ENCODE data around the gene IGSF1.

Gene IGSF1

DNA sequence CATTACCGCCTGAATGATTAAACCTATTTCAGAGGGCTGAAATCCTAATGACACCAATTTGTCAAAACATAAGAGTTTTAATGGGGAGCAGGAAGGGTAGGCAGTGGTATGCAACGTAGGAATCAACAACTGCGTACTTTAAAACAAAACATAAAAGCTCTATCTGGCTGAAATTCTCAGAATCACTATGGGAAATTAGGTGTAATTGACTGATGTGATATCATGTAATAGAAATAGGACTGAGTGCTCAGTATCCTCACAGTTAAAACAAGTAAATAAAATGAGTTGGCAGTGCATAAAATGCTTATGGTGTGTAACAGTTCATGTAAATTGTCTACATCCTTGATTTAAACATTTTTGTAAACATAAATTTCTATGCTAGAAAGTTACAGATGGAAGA is 13.6 kb upstream of the IGSF1 start:
- Histone ChIP-seq H3K4me3 (ENCODE audit: low read depth, low read length) (no peak overlapping the region), H3K4me1 (ENCODE audit: control insufficient read depth, insufficient read depth, low read length) (peaks cover 26% of the 10 kb centered on the region), H3K27ac (ENCODE audit: low read depth, low read length) (no peak overlapping the region), H3K9ac (ENCODE audit: low read length) (no peak overlapping the region), H3K36me3 (ENCODE audit: control insufficient read depth, insufficient read depth, low read length) (no peaks in the 10 kb centered on the region), H3K9me3 (ENCODE audit: control insufficient read depth, insufficient read depth, low read depth, low read length) (no peaks in the 10 kb centered on the region), H3K27me3 (ENCODE audit: control insufficient read depth, insufficient read depth, low read length) (peaks cover 7% of the 10 kb centered on the region; the same call in 1 of the 2 replicates)

DNA sequence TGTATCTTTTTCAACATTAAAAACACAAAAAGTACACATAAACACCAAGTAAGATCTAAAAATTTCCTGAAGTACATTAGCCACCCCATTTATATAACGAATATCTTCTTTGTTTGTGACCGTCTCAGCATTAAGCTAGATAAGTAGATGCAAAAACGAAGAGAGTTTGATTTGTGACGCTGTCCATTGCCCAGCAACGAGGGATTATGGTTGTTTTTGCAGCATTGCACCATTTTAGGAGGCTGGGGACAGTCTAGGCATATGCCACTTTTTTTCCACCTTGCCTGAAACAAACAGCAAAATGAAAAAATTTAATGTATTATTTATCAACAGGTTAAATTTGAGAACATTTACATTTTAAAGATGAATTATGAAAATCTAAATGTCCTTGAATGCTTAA is 12.0 kb upstream of the IGSF1 start:
- no peak overlapping the region for H3K27ac ChIP-seq (ENCODE audit: low read depth, low read length)
- no peak overlapping the region for H3K4me3 ChIP-seq (ENCODE audit: low read depth, low read length)
- H3K9ac ChIP-seq (ENCODE audit: low read length): no peak overlapping the region
- no peaks in the 10 kb centered on the region for H3K36me3 ChIP-seq (ENCODE audit: control insufficient read depth, insufficient read depth, low read length)
- H3K9me3 ChIP-seq (ENCODE audit: control insufficient read depth, insufficient read depth, low read depth, low read length): no peaks in the 10 kb centered on the region
- H3K4me1 ChIP-seq (ENCODE audit: control insufficient read depth, insufficient read depth, low read length): peaks cover 18% of the 10 kb centered on the region
- peaks cover 7% of the 10 kb centered on the region; the same call in 1 of the 2 replicates for H3K27me3 ChIP-seq (ENCODE audit: control insufficient read depth, insufficient read depth, low read length)

DNA sequence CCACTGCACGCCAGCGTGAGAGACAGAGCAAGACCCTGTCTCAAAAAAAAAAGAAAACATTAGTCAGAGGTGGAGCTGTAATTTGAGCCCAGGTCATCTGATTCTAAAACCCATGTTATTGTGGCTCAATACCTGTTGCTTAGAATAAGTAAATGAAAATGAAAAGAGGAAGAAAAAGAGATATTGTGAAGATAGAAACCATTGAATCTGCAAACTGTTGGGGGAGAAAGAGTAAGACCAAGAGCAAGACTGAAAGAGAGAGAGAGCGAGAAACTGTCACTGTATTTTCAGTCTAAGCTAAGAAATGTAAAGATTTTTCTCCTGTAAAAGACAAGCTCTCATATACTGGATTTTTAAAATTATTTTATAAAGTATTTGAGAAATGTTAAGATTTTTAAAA is 9.7 kb upstream of the IGSF1 start:
- peaks cover 24% of the 10 kb centered on the region for H3K4me1 ChIP-seq (ENCODE audit: control insufficient read depth, insufficient read depth, low read length)
- H3K27me3 ChIP-seq (ENCODE audit: control insufficient read depth, insufficient read depth, low read length): peaks cover 7% of the 10 kb centered on the region; the same call in 1 of the 2 replicates
- no peak overlapping the region for H3K9ac ChIP-seq (ENCODE audit: low read length)
- H3K9me3 ChIP-seq (ENCODE audit: control insufficient read depth, insufficient read depth, low read depth, low read length): no peaks in the 10 kb centered on the region
- no peaks in the 10 kb centered on the region for H3K36me3 ChIP-seq (ENCODE audit: control insufficient read depth, insufficient read depth, low read length)
- H3K4me3 ChIP-seq (ENCODE audit: low read depth, low read length): no peak overlapping the region
- no peak overlapping the region for H3K27ac ChIP-seq (ENCODE audit: low read depth, low read length)

DNA sequence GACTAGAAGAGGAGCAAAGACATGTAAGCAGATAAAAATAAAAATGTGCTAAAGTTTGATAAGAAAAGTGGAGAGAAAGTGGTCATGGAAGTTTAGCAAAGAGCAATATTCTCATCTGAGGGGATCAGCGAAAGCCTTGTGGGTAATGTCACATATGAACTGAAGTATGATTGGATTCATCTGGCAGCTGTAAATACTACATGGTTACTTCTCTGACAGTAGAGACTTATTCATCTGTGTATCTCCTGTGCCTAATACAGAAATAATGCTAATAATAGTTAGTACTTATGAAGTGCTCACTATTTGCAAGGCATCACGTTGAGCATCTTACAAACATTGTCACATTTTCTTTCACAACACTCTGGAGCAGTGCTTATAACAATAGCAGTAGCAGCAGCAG is 8.9 kb upstream of the IGSF1 start:
- H3K4me3 ChIP-seq (ENCODE audit: low read depth, low read length): no peak overlapping the region
- H3K27me3 ChIP-seq (ENCODE audit: control insufficient read depth, insufficient read depth, low read length): peaks cover 7% of the 10 kb centered on the region; the same call in 1 of the 2 replicates
- no peak overlapping the region for H3K9ac ChIP-seq (ENCODE audit: low read length)
- H3K9me3 ChIP-seq (ENCODE audit: control insufficient read depth, insufficient read depth, low read depth, low read length): no peaks in the 10 kb centered on the region
- no peaks in the 10 kb centered on the region for H3K36me3 ChIP-seq (ENCODE audit: control insufficient read depth, insufficient read depth, low read length)
- H3K4me1 ChIP-seq (ENCODE audit: control insufficient read depth, insufficient read depth, low read length): peaks cover 26% of the 10 kb centered on the region
- no peak overlapping the region for H3K27ac ChIP-seq (ENCODE audit: low read depth, low read length)

DNA sequence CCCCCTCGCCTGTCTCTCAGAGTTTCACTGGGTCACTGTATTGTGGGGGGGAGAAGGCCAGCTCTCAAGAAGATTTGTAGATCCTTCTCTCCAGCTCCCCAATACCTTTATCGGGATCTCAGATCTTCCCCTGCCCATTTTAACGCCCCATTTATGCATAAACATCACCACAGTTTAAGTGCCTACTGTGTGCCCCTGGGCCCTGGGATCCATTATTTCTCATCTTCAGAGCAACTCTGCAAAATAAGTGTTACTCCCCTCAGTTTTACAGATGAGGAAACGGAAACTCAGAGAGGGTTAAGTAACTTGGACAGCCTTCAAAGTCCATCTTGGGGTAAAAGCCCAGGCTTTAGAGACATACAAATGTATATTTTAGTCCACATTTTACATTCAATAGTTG is 421 bp upstream of the IGSF1 start:
- H3K4me1 ChIP-seq (ENCODE audit: control insufficient read depth, insufficient read depth, low read length): peaks cover 49% of the 10 kb centered on the region
- H3K4me3 ChIP-seq (ENCODE audit: low read depth, low read length): peak overlapping the region; percentile 37
- H3K9ac ChIP-seq (ENCODE audit: low read length): no peak overlapping the region
- H3K9me3 ChIP-seq (ENCODE audit: control insufficient read depth, insufficient read depth, low read depth, low read length): no peaks in the 10 kb centered on the region
- peak overlapping the region; percentile 7; the same call in 1 of the 2 replicates for H3K27ac ChIP-seq (ENCODE audit: low read depth, low read length)
- no peaks in the 10 kb centered on the region; the same call in 1 of the 2 replicates for H3K27me3 ChIP-seq (ENCODE audit: control insufficient read depth, insufficient read depth, low read length)
- H3K36me3 ChIP-seq (ENCODE audit: control insufficient read depth, insufficient read depth, low read length): peaks cover 7% of the 10 kb centered on the region; the same call in 1 of the 2 replicates

DNA sequence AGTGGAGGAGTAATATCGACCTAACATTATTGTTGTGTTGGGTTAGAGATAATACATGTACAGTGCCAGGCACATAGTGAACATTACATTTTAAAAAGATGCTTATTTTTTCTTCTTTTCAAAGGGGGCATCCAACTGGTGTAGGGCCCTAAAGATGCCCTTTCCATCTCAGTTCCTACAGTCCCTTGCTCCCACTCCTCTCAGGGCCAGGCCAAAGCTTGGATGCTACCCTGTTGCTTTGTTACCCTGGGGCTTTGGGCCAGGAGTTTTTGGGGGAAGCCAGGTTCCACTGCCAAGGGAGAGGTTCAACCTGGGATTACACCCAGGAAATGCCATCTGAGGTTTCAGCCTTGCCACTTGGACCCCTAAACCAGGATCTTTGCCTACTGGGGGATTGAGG is 918 bp downstream of the IGSF1 start:
- Histone ChIP-seq H3K9ac (ENCODE audit: low read length) (no peak overlapping the region), H3K27me3 (ENCODE audit: control insufficient read depth, insufficient read depth, low read length) (peaks cover 2% of the 10 kb centered on the region; the same call in 1 of the 2 replicates), H3K9me3 (ENCODE audit: control insufficient read depth, insufficient read depth, low read depth, low read length) (no peaks in the 10 kb centered on the region), H3K27ac (ENCODE audit: low read depth, low read length) (0 out of 2 replicates have a peak overlapping the region, but pooled peaks have one; percentile 59), H3K36me3 (ENCODE audit: control insufficient read depth, insufficient read depth, low read length) (peaks cover 13% of the 10 kb centered on the region; the same call in 1 of the 2 replicates), H3K4me1 (ENCODE audit: control insufficient read depth, insufficient read depth, low read length) (peaks cover 44% of the 10 kb centered on the region), H3K4me3 (ENCODE audit: low read depth, low read length) (peak overlapping the region; percentile 82)

DNA sequence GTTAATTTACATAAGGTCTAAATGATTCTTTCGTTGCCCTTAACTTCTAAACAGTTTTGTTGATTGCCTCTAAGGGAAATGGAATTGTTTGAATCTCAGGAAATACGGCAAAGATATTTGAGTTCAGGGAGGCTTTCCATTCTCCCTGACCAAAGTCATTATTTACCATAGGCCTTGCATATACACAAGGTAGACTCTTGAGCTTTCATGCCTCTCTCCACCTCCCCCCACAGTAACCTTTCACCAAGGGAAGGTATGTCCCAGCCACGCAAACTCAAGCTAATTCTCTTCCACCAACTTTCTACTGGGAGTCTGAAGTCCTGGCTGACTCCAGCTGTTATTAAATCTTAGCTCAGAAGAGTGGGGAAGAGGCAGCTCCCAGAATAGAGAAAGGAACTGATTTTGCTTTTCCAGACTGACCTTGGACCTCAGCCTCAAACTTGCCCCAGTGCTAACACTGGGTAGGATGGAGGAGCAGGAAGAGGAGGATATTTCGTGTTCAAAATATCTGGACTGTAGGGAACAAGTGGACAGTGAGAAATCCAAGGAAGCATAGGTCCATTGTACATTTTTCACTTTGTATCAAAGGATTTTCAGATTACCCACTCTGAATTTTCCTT is 1.4 kb downstream of the IGSF1 start:
- Histone ChIP-seq H3K36me3 (ENCODE audit: control insufficient read depth, insufficient read depth, low read length) (peaks cover 13% of the 10 kb centered on the region; the same call in 1 of the 2 replicates), H3K27me3 (ENCODE audit: control insufficient read depth, insufficient read depth, low read length) (peaks cover 2% of the 10 kb centered on the region; the same call in 1 of the 2 replicates), H3K27ac (ENCODE audit: low read depth, low read length) (no peak overlapping the region), H3K9me3 (ENCODE audit: control insufficient read depth, insufficient read depth, low read depth, low read length) (no peaks in the 10 kb centered on the region), H3K4me3 (ENCODE audit: low read depth, low read length) (no peak overlapping the region), H3K9ac (ENCODE audit: low read length) (no peak overlapping the region), H3K4me1 (ENCODE audit: control insufficient read depth, insufficient read depth, low read length) (peaks cover 42% of the 10 kb centered on the region)

DNA sequence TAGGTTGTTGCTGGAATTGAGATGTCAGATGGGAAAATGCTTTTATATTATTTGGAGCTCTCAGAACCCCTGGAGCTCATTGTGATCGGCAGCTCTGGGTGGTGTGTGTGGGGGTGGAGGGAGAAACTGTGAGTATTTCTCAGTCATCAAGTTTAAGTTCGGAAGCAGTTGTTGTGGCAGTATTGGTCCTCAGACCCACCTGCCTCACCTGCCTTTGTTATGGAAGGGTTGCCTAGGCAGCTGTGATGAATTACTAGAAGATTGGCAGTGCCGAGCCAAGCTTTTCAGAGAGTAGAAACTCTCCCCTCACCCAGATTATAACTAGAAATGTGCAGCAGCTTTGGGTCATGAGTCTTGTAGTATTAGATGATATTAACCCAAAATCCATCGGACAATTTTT is 9.5 kb downstream of the IGSF1 start:
- Histone ChIP-seq H3K27me3 (ENCODE audit: control insufficient read depth, insufficient read depth, low read length) (peaks cover 7% of the 10 kb centered on the region; the same call in 1 of the 2 replicates), H3K9me3 (ENCODE audit: control insufficient read depth, insufficient read depth, low read depth, low read length) (no peaks in the 10 kb centered on the region), H3K27ac (ENCODE audit: low read depth, low read length) (no peak overlapping the region), H3K9ac (ENCODE audit: low read length) (no peak overlapping the region), H3K4me1 (ENCODE audit: control insufficient read depth, insufficient read depth, low read length) (peaks cover 26% of the 10 kb centered on the region), H3K36me3 (ENCODE audit: control insufficient read depth, insufficient read depth, low read length) (peaks cover 8% of the 10 kb centered on the region; the same call in 1 of the 2 replicates), H3K4me3 (ENCODE audit: low read depth, low read length) (no peak overlapping the region)

DNA sequence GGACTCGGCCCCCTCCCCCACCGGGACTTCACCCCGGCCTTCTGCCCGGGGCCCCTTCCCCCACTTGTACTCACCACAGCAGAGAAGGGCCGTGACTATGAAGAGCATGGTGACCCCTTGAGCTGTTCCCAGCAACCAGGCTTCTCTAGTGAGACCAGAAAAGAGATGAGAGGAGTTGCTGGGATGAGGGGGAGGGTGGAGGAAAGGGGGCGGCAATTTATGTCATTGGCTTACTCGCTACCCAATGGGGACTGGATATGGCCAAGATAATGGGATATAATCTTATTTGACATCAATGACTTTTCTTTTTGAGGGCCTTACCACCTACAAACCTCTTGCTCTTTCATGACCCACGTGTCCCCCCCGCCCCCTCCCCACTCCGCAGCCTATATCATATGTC is 9.9 kb downstream of the IGSF1 start:
- Histone ChIP-seq H3K9ac (ENCODE audit: low read length) (no peak overlapping the region), H3K36me3 (ENCODE audit: control insufficient read depth, insufficient read depth, low read length) (peaks cover 10% of the 10 kb centered on the region), H3K27me3 (ENCODE audit: control insufficient read depth, insufficient read depth, low read length) (peaks cover 5% of the 10 kb centered on the region; the same call in 1 of the 2 replicates), H3K9me3 (ENCODE audit: control insufficient read depth, insufficient read depth, low read depth, low read length) (no peaks in the 10 kb centered on the region), H3K27ac (ENCODE audit: low read depth, low read length) (no peak overlapping the region), H3K4me3 (ENCODE audit: low read depth, low read length) (no peak overlapping the region), H3K4me1 (ENCODE audit: control insufficient read depth, insufficient read depth, low read length) (peaks cover 26% of the 10 kb centered on the region)

DNA sequence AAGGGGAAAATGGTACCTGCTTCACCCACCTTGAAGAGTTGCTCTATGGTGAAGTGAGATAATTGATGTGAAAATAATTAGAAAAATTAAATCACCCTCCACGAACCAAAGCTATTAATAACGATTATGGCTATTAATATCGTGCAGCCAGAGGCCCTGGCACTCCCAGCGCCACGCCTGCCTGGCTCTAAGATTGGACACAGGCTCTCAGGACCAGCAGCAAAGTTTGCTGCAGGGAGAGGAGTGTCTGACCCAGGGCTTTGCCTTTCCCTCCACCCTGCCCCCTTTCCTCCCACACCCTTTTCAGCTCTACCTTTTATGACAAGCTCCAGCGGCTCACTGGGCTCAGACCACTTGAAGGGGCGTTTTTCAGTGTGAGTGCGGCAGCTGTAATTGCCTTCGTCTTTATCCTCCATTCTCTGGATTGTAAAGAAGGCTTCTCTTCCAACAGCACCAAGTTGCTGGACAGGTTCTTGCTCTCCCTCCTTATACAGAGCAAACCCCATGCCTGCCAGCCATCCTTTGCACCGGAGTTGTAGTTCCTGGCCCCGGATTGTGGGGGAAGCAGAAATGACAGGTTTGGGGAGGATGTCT is 11.5 kb downstream of the IGSF1 start:
- H3K9ac ChIP-seq (ENCODE audit: low read length): no peak overlapping the region
- H3K27ac ChIP-seq (ENCODE audit: low read depth, low read length): no peak overlapping the region
- H3K27me3 ChIP-seq (ENCODE audit: control insufficient read depth, insufficient read depth, low read length): peaks cover 4% of the 10 kb centered on the region; the same call in 1 of the 2 replicates
- peaks cover 7% of the 10 kb centered on the region for H3K36me3 ChIP-seq (ENCODE audit: control insufficient read depth, insufficient read depth, low read length)
- no peak overlapping the region for H3K4me3 ChIP-seq (ENCODE audit: low read depth, low read length)
- peaks cover 26% of the 10 kb centered on the region for H3K4me1 ChIP-seq (ENCODE audit: control insufficient read depth, insufficient read depth, low read length)
- no peaks in the 10 kb centered on the region for H3K9me3 ChIP-seq (ENCODE audit: control insufficient read depth, insufficient read depth, low read depth, low read length)

DNA sequence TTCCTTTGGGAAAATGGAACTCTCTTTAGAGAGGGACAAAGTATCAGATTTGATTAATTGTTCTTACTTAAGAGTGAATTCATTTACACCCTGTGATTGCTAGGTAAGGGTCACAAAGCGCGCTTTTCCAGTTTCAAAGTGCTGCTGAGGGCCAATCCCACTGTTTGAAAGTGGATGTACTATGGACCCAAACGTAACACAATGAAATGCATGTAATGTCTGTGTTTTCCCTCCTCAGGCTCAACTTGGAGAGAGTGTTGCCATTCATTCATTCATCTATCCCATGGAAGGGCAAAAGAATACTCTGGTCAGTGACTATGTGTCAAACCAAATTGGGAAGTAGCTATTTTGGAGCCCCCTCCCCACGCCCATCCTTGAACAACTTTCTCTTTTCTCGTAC is 16.1 kb downstream of the IGSF1 start:
- Histone ChIP-seq H3K27ac (ENCODE audit: low read depth, low read length) (no peak overlapping the region), H3K9me3 (ENCODE audit: control insufficient read depth, insufficient read depth, low read depth, low read length) (no peaks in the 10 kb centered on the region), H3K4me1 (ENCODE audit: control insufficient read depth, insufficient read depth, low read length) (peaks cover 19% of the 10 kb centered on the region)

More for the DNA sequence above, 16.1 kb downstream of the IGSF1 start:
- peaks cover 7% of the 10 kb centered on the region for H3K36me3 ChIP-seq (ENCODE audit: control insufficient read depth, insufficient read depth, low read length)
- no peak overlapping the region for H3K4me3 ChIP-seq (ENCODE audit: low read depth, low read length)
- H3K9ac ChIP-seq (ENCODE audit: low read length): no peak overlapping the region
- peaks cover 3% of the 10 kb centered on the region; the same call in 1 of the 2 replicates for H3K27me3 ChIP-seq (ENCODE audit: control insufficient read depth, insufficient read depth, low read length)
